GM08714 (cell line): ENCODE results near the gene SV2B.

Source experiments
- H3K4me3 ChIP-seq: fragments of 200-500 bp; sonication (Bioruptor generic); 2 replicates; pipeline ENCODE4 v1.5.1; 2014; ENCODE audit warnings: mild to moderate bottlenecking, low read length, inconsistent platforms
- ZNF274 ChIP-seq: IDR thresholded peaks from 2 replicates; pipeline ENCODE4 v1.6.1; 2012; ENCODE audit warnings: mild to moderate bottlenecking, low read depth, low read length

SV2B gene

DNA sequence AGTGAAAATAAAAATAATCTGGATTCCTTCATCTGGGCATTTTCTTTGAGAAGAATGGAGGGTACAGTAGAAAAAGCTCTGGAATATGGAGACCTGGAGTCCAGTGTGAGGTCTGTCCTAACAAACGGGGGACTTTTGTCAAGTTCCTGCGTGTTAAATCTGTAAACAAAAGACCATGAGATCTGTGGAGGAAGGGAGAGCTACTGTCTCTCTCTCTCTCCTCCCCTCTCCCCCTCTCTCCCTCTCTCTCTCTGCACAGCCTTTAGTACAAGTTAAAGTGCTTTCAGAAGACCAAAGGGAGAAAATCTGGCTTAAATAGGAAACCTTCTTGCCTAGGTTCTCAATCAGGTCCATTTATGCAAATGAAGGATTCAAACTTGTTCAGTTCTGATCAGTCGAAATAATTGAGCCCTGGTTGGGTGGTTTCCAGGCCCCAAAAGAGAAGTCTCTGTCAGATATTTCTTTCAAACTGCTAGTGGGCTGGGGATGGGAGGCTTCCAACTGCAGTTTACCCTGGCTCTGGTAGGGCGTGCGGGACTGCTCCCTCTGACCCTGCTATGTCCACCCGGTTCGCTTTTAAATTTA lies 103.7 kb downstream of the SV2B start:
- no peak for TF ChIP-seq ZNF274
- H3K4me3 ChIP-seq = no peak overlapping the region

DNA sequence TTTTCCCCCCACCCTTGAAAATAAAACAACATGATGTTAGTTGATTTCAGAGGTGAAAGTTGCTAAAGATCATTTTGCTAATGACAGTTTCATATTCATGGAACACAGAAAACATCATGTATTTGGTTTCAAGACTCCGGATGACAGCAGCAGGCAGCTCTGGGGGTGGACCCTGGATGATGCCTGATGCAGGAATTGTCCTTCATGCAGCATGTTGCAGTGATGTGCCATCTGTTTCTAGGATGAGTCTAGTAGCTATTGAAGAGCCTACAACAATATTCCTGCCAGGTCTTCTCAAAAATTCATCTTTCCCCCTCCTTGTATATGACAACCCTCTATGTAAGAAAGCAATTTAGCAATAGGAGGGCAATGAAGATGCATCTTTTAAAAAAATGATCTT lies 108.3 kb downstream of the SV2B start:
- H3K4me3 ChIP-seq = no peak overlapping the region
- no peak for TF ChIP-seq ZNF274

- no peak for TF ChIP-seq ZNF274
- no peak overlapping the region for H3K4me3 ChIP-seq
Observed at GRCh38 chr15:91209318-91209717, 109.3 kb downstream of the SV2B start.

GRCh38 chr15:91209726-91210125 lies 109.7 kb downstream of the SV2B start:
- no peak for TF ChIP-seq ZNF274
- H3K4me3 ChIP-seq = no peak overlapping the region

DNA sequence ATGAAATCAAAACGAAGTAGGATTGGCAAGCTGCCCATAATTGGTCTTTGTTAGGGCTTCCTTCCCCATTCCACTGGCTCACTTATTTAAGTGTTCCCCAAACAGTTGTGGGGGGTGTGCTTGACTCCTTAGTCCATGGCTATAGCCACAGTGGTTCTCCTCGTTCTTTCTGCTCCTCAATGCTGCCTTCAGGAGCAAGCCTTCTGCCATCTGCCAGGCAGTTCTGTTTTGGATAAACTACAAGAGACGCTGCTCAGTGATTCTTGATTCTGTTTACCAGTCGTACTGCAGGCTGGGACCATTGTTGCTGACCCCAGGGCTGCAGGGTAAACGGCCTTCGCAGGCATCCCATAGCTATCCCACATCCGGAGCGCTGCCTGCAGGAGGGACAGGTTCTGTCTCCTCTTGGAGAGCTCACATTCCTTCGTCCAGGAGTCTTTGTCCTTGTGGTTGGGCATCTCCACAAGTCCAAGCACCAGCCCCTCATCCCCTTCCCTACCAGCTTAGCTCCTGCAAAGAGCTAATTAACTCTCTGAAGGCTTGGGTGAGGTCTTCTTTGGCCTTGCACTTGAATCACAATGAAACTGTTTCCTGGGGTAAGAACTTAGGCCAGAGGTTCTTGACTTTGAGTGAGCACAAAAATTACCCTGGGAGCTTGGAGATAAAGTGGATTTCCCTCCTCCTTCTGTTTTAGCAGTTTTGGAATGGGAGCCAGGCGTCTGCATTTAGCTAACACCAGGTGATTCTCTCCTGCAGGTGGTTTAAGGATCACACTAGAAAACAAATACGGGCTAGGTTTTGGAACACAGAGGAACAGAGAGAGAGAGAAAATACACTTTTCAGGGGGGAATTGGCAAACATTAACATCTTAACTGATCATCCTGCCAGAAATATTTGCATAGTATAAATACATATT lies 114.9 kb downstream of the SV2B start:
- H3K4me3 ChIP-seq = no peak overlapping the region
- no peak for TF ChIP-seq ZNF274

- TF ChIP-seq ZNF274 = no peak
Observed at GRCh38 chr15:91216000-91216399, 115.9 kb downstream of the SV2B start.

DNA sequence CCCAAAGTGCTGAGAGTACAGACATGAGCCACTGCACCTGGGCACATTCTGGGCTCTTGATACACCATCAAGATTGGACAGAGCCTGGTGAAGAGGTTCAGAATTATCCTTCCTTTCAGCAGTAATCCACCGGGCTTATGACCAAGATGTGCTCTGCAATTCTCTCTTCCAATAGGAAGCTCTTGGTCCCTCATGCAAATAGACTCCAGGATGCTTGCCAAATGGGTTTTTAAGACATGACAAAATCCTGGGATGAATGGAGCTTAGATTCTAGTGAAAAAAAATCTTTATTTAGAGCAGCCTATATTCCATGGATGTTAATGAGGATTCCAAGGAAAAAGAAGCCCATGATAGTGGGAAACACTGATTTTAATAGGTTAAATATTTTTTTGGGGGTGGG lies 119.1 kb downstream of the SV2B start:
- no peak overlapping the region for H3K4me3 ChIP-seq
- no peak for TF ChIP-seq ZNF274

More at GRCh38 chr15:91216000-91216399, 115.9 kb downstream of the SV2B start:
- H3K4me3 ChIP-seq = no peak overlapping the region

DNA sequence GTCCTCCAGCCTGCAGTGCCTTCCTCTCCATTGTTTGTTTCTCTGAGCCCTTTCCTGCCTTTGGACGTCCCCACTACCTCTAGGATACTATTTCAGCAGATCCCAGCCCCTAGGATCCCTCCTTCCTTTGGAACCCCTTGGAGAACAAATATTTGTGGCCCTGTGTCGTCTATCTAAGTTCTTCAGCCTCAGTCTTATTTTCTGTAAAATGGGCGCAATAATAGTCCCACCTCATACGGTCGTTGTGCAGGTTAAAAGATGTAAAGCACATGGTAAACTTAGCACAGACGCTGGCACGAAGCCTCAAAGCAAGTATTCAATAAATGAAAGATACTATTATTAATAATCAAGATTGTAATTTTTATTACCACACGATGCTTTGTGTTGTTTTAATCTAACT lies 122.0 kb downstream of the SV2B start:
- no peak overlapping the region for H3K4me3 ChIP-seq
- no peak for TF ChIP-seq ZNF274

GRCh38 chr15:91223863-91224262 lies 123.8 kb downstream of the SV2B start:
- TF ChIP-seq ZNF274 = no peak
- no peak overlapping the region for H3K4me3 ChIP-seq

DNA sequence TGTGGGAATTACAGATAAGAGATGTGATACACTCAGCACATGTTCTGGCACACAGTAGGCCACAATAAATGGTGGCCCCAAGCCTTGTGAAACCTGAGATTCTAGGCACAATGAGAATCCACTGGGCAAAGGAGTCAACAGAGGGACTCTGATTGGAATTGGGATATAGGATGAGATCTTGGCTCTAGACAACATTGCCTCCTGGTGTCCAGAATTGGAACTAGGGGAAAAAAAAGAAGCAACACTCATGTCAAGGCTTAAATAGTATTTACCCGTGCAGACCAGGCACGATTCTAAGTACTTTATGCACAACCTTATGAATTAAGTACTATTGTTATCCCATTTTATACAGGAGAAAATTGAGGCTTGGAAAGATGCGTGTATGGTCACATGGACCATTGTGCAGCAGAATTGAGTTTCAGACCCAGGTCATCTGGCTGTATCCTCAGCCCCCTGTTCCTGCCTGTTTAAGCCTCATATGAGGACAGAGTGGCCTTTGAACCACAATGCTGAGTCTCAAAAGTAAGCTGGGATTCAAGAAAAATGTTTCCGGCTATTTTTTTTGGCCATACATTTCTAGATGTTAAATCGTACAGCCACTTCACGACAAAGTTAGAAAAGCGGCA lies 124.8 kb downstream of the SV2B start:
- TF ChIP-seq ZNF274 = no peak
- no peak overlapping the region for H3K4me3 ChIP-seq

DNA sequence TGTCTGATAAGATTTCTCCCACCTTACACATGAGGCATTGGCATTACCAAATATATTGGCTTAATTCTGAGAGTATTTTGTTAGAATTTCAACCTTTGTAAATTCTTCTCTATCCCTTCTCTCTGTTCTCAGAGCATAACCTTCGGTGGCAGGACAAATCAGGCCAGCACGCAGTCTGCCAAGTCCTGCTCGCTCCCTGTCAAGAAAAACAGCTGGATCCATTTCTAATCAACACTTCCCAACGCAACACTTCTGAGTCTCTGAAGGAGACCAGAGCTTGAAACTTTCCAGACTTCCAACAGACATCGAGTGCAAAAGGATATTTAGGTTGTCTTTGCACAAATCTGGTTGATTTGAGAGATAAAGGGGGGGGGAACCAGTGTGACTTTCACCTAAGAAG lies 125.7 kb downstream of the SV2B start:
- H3K4me3 ChIP-seq = no peak overlapping the region
- no peak for TF ChIP-seq ZNF274

DNA sequence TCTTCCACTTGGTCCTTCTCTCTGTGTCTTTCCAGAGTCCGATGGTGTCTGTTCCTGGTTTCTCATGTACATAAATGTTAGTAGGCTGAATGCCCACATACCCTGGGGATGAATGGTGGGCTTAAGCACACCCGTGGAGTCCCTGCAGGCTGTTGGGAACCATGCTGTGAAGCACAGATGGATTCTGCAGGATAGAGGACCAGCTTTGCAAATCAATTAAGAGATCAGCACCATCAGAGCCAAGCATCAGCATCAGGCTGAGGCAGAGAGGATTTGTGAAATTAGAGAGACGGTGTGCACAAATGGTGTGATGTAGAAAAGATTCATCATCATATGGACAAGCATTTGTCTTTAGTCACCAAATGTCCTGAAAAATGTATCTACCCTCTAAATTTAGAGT lies 127.1 kb downstream of the SV2B start:
- no peak for TF ChIP-seq ZNF274
- no peak overlapping the region for H3K4me3 ChIP-seq

GRCh38 chr15:91227766-91228165 lies 127.7 kb downstream of the SV2B start:
- TF ChIP-seq ZNF274 = no peak
- no peak overlapping the region for H3K4me3 ChIP-seq

GRCh38 chr15:91228383-91228782 lies 128.3 kb downstream of the SV2B start:
- no peak overlapping the region for H3K4me3 ChIP-seq
- TF ChIP-seq ZNF274 = no peak

DNA sequence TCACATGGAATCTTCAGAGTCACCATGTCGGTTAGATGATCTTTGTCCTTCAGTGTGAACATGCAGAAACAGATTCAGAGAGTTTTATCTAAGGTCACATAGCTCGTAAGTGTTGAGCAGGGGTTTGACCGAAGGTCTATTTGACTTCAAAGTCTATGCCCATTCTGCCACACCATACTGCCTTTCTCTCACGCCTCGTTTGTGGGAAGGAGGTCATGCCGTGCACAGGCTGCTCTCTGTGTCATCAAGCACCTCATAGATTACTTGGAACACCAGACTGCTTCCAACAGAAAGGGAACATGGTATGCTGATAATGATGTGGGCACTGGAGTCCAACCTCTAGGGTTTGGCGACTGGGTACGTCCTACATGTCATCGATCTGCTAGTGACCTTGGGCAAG lies 128.8 kb downstream of the SV2B start:
- TF ChIP-seq ZNF274 = no peak
- no peak overlapping the region for H3K4me3 ChIP-seq
